Right ventricle myocardium inferior (tissue), 1 donor: ENCODE measurements around the gene ZNF367. TPM values are rescaled to one million over a fixed set of nuclear protein-coding genes. Genes with fewer than 3 reads are reported as not detected.

Experiments
- ATAC-seq: fragments of 200-7000 bp; cut with Tn5 transposase; one replicate; pipeline ENCODE4 v1.9.1; 2020; ENCODE audit warnings: mild to moderate bottlenecking, moderate library complexity
- DNase-seq: peaks from one replicate; pipeline ENCODE4 v3.0.0; 2021; ENCODE audit errors: missing footprints
- intact Hi-C: fragments of 100-400 bp; cut with DNase I; formaldehyde crosslinking; loops from one replicate; pipeline ENCODE4 v1.11.0; 2022
- total RNA-seq: library from RNA; stranded (reverse); fragmentation: NEBNext Ultra II Directional; extraction: Animal tissue kit (Norgen Biotek cat#: 25700); gene quantifications from one replicate; pipeline ENCODE4 v1.2.1, GENCODE V29; 2021
- donor health status: DM: no; HTN: yes; CAD: no; lungs with severe emphysema.

The ZNF367 gene
- total RNA-seq, 1 donor from 2014 or later, result 4.3 TPM

DNA sequence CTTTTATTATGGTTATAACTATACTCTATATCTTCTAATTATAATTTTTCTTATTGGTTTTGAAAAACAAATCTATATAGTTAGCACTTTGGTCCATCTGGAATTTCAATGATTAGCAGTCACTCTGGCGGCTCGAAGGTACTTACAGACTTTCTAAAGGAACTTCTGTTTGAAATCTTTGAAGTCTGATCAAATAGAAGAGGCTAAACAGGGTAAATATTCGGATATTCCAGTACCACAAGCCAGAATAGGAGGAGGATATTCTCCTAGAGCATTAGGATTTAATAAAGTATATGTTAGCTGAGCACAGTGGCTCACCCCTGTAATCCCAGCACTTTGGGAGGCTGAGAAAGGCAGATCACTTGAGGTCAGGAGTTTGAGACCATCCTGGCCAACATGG, 77.5 kb downstream of the ZNF367 start:
- ATAC-seq, result no peak
- intact Hi-C loops, result loop anchor here (5.0 kb wide), 1 partner anchor 77 kb away; the partner anchor contains the start of gene ZNF367
- no peak for DNase-seq

DNA sequence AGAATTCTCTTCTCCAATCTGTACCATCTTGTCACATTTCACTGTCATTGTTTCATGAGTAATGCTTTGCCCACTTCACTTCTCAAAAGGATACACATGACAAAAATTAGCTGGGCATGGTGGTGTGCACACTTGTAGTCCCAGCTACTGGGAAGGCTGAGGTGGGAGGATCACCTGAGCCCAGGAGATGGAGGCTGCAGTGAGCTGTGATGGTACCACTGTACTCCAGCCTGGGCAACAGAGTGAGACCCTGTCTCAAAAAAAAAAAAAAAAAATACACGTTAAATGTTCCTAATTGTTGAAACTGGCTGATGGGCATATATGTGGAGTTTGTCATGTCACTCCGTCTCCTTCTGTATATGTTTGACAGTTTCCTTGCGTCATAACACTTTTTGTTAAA, 79.9 kb downstream of the ZNF367 start:
- DNase-seq, result no peak
- intact Hi-C loops, result no loop called here
- ATAC-seq, result no peak

Other genes starting within 250 kb of the ZNF367 start
- gene HSD17B3, start 116.2 kb downstream of the ZNF367 start, total RNA-seq, result 0.78 TPM
- gene SLC35D2, start 34.7 kb downstream of the ZNF367 start, total RNA-seq, result 14.7 TPM
- gene HABP4, start 31.8 kb upstream of the ZNF367 start, total RNA-seq, result 25.8 TPM
- gene CDC14B, start 201.5 kb upstream of the ZNF367 start, total RNA-seq, result 14.5 TPM
- 27.3 TPM for gene PRXL2C, start 236.9 kb upstream of the ZNF367 start, total RNA-seq